Fibroblast of upper back skin (primary cell): ENCODE data around the gene ZNF512B.
"Not testable (repeated sequence)": the region's sequence is repeated elsewhere in the genome, so short reads cannot be mapped to it uniquely, and the experiment has no call there.

Experiments used
- DNase-seq: peaks from one replicate; pipeline ENCODE4 v3.0.0-alpha.2; 2013

ZNF512B gene, protein sequence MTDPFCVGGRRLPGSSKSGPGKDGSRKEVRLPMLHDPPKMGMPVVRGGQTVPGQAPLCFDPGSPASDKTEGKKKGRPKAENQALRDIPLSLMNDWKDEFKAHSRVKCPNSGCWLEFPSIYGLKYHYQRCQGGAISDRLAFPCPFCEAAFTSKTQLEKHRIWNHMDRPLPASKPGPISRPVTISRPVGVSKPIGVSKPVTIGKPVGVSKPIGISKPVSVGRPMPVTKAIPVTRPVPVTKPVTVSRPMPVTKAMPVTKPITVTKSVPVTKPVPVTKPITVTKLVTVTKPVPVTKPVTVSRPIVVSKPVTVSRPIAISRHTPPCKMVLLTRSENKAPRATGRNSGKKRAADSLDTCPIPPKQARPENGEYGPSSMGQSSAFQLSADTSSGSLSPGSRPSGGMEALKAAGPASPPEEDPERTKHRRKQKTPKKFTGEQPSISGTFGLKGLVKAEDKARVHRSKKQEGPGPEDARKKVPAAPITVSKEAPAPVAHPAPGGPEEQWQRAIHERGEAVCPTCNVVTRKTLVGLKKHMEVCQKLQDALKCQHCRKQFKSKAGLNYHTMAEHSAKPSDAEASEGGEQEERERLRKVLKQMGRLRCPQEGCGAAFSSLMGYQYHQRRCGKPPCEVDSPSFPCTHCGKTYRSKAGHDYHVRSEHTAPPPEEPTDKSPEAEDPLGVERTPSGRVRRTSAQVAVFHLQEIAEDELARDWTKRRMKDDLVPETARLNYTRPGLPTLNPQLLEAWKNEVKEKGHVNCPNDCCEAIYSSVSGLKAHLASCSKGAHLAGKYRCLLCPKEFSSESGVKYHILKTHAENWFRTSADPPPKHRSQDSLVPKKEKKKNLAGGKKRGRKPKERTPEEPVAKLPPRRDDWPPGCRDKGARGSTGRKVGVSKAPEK

DNA sequence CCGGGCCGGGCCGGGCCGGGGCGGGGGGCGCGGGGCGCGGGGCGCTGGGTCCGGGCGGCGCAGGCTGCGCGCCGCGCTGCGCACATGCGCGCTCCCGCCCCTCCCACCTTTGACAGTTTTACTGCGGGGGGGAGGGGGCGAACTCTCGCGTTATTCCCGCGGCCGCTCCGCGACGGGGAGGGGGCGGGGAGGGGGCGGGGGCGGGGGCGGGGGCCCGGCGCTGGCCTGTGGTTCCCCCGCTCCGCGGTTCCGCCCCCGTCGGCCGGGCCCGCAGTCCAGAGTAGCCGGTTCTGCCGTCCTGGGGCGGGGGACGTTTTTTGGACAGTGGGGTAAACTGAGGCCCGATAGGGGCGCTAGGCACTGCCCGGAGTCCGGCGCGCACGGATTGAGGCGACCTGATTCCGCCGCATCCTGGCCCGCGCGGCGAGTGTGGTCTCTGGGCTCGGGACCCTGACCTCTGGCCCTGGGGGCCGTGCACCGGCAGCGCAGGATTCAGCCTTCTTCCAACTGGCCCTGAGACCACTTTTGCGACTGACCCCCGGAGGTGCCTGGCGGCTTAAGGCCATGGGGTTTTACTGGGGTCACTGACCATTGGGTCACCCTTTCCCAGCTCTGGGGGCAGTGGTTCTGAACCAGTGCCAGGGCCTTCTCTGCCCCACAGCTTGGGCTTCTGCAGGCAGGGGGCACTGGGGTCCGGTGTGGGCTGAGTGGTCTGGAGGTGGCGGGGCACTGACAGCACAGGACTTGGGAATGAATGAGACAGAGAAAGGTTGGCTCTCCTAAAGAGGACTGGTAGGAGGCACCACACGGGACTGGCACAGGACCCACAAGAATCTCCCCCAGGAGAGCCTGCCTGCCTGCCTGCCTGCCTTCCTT lies at the start of gene ZNF512B:
ZNF512B (minus strand) TSS at position 93 of the 876 bp plus-strand sequence. CDS start 1,980 bp downstream, outside the sequence.
- peak; percentile 65 for DNase-seq

DNA sequence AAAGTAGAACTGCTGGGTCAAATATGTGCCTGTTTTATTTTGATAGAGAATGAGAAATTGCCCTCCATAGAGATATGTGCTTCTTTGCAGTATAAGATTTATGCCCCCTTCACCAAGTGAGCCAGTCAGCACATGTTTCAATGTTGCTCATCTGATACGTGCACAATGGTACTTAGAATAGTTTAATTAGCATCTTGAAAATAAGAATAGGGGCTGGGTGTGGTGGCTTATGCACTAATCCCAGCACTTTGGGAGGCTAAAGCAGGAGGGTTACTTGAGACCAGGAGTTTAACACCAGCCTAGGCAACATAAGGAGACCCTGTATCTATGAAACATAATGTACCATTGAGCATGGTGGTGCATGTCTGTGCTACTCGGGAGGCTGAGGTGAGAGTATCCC lies 45.9 kb upstream of the ZNF512B start:
- no peak for DNase-seq

DNA sequence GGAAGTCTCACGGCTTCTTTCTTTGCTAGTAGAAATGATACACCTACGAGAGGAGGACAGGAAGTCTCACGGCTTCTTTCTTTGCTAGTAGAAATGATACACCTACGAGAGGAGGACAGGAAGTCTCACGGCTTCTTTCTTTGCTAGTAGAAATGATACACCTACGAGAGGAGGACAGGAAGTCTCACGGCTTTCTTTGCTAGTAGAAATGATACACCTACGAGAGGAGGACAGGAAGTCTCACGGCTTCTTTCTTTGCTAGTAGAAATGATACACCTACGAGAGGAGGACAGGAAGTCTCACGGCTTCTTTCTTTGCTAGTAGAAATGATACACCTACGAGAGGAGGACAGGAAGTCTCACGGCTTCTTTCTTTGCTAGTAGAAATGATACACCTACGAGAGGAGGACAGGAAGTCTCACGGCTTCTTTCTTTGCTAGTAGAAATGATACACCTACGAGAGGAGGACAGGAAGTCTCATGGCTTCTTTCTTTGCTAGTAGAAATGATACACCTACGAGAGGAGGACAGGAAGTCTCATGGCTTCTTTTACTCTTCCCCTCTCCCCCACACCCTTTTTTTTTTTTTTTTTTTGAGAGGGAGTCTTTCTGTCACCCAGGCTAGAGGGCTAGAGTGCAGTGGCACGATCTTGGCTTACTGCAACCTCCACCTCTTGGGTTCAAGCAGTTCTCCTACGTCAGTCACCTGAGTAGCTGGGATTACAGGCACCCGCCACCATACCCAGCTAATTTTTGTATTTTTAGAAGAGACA lies 42.8 kb upstream of the ZNF512B start:
- DNase-seq: not testable (repeated sequence)

DNA sequence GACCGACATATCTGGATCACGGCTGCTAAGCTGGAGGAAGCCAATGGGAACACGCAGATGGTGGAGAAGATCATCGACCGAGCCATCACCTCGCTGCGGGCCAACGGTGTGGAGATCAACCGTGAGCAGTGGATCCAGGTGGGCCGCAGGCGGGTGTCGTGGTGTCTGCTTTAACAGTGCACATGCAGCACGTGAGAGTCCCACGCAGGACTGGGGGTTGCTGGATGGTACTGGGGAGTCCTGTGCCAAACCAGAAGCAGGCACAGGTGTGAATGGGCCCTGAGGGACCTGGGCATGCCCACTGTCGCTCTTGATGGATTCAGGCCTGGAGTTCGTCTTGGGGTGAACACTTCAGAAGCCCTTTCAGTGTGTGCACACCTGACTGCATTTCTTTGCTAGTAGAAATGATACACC lies 41.6 kb upstream of the ZNF512B start:
- DNase-seq: no peak

DNA sequence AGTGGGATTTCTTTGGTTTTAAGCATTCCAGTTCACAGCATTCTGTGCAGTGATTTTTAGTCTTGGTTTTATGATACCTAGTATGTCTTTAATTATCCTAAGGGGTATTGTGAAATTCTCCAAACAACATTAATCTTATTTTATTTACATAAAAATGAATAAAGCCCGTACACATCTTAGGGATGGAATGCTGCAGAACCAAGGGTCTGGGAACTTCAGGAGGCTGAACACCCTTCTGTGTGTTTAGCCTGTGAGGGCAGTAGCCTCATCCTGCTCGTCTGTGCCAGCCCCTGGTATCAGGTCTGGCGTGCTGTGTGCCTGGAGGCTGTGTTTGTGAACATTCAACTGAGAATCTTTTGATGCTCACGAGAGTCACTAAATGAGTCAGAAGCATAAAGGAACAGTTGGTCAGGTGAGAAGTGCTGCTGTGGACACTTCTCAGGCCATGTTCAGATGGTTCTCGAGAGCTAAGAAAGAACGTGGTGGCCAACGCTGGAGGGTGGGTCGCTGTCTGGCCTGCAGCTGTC lies 41.0 kb upstream of the ZNF512B start:
- no peak for DNase-seq

DNA sequence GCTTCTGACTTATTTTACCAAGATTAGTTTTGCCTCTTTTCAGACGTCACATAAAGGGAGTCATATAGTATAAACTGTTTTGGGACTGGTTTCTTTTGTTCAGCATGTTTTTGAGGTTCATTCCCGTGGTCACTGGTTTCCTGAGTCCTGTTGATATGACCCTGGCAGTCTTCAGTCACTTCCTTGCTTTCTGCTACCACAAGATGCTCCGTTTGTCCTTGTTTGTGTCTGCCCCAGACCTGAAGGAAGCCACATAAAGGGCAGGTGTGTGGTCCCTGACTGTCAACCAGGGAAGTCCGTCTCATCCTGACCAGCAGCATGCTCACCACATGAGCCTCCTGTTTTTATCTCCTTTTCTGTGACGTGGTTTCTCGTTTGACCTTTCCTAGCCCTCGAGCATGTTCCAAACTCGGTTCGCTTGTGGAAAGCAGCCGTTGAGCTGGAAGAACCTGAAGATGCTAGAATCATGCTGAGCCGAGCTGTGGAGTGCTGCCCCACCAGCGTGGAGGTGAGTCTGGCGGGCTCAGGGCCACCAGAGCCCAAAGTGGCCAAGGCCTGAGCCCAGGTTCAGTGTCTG lies 40.2 kb upstream of the ZNF512B start:
- DNase-seq: no peak

DNA sequence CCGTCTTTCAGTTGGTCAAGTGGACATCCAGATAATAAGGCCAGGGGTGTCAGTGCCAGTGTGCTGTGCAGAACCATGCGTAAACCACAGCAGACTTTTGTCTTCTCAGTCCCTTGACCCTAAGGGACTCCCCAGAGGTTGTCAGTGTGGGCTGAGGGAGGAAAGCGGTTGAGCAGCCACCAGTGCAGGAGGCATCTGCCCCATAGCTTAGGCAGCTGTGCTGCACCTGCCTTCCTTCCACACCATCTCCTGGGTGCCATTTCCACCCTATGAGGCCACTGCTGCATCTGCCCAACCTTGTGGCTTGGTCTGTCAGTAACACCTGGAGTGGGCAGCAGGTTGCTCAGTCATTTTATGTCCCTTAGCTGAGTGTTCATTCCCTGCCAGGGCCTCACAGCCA lies 37.2 kb upstream of the ZNF512B start:
- no peak for DNase-seq

DNA sequence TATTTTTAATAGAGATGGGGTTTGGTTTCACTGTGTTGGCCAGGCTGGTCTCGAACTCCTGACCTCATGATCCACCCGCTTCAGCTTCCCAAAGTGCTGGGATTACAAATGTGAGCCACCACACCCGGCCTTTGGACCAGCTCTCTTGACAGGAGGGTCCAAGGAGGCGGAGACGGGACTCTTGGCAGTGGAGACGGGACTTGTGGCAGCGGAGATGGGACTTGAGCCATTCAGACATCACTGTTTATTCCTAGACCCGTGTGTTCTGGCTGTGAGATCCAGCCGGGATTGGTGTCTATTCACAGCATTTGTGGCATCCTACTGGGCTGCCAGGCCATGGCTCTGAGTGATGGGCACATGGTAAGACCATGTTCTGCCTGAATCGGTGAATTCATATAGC lies 36.8 kb upstream of the ZNF512B start:
- no peak for DNase-seq

DNA sequence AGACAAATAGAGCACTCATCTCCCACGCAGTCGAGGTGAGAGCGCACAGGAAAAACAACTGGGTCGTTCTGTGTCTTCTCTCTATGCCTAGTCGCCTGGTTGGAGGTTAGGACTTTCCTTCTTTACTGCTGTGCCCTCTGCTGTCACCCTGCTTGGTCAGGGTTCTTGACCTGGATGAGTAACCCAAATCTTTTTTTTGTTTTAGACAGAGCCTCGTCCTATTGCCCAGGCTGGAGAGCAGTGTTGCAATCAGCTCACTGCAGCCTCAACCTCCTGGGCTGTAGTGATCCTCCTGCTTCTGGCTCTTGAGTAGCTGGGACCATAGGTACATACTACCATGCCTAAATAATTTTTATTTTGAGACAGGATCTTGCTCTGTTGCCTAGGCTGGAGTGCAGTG lies 35.7 kb upstream of the ZNF512B start:
- no peak for DNase-seq

DNA sequence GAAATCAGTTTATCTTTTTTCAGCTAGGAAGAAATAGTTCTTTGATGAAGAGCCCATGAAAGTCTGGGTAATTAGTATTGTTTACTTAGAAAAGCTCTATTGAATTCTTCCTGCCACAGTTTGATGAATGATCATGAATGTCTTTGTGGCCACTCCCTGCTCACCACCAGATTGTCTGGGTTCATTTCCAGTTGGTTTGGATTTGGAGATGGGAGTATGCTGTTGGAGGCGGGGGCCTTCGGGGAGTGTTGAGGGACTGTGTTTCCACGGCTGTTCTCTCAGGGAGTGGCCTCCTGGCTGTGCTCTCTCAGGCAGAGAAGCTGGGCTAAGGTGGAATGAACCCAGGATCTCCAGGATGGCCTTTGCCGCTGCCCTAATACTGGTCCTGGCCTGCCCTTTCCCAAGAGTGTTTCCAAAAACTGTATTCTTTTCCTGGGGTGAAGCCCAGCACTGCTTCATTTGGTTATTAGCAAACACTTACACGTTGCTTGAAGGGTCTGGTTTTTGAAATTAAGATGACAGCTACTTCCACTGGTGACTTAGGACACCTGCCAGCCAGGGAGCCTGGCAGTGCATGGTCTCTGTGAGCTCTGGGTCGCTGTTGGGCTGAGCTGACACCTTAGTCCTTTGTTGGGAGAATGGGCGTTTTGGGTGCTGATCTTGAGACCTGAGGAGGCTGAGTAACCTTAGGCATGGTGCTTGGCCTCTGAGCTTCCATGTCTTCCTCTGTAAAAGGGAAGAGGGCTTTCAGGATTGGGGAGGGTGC lies 34.4 kb upstream of the ZNF512B start:
- DNase-seq: no peak

DNA sequence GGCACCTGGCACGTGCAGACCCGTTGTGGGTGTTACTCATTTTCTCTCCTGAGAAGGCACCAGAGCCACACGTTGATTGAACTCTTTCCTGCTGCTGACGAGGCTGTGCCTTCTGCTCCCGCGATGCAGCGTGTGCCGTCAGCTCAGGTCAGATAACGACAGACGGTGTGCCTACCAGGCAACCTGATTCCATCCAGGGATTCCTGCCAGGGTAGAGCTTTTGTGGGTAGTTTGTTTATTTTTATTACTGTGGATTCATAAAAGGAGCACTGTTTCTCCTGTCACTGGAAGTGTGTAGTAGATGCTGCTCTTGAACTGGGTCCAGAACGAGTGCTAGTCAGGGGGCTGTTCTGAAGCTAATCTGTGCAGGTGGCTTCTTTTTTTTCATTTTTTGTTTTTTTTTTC lies 31.9 kb upstream of the ZNF512B start:
- DNase-seq: no peak

DNA sequence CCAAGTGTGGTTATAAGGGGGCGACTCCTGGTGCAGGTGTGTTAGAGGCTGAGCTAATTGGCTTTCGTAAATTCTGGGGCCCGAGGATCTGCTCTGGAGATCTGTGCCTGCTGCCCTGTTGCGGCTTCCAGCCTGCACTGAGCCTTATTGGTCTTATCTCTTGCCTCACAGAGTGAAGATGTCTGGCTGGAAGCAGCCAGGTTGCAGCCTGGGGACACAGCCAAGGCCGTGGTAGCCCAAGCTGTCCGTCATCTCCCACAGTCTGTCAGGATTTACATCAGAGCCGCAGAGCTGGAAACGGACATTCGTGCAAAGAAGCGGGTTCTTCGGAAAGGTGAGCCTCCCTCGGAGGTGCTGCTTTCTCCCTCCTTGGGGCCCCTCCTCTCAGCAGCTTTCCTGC lies 31.2 kb upstream of the ZNF512B start:
- DNase-seq: no peak

DNA sequence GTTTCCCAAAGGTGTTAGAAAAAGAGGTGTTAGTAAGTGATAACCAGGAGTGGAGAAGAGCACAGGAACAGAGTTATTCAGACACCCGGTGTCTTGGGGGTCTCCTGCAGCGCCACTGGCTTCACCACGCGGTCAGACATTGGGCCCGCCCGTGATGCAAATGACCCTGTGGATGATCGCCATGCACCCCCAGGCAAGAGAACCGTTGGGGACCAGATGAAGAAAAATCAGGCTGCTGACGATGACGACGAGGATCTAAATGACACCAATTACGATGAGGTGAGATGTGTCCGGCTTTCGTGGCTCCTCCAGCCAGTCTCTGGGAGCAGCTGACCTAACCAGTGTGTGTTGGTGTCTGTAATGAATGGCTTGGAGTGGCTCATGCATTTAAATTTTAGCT lies 13.2 kb upstream of the ZNF512B start:
- DNase-seq: no peak

DNA sequence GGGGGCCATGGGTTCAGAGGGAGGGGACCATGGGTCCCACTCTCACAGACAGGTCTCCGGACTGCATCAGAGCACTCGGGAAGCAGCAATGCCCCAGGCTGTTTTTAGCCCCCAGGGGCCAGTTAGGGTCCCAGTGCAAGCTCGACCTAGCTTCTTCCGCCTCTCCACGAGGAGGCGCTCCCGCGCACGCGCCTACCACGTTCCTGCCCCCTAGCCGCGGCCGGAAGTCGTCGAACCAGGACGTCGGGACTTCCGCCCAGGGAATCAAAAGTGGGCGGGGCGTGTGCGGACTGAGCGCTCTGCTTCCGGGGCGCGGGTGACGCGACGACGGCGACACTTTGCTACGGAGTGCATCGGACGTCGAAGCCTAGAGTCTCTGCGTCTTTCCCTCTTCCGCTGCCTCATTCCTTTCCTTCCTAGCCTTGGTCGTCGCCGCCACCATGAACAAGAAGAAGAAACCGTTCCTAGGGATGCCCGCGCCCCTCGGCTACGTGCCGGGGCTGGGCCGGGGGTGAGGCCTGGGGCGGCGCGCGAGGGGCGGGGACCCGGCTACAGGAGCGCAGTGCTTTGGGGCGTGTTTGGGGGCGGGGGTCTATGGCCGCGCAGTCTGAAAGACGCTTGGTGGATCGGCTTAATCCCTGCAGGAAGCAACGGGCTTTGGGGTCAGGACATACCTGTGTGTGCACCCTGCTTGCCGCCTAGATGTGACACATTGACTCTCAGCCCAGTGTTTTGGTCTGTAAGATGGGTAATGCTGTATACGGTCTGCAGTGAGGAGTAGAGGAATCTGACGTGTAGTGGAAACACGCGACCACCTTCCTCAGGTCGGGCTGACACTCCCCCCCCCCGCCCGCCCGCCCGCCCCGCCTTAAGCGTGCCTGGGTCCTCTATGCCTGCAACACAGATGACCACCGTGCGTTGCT lies 11.3 kb upstream of the ZNF512B start, which contains the start of gene PRPF6:
PRPF6 (plus strand) TSS at position 327 of the 923 bp plus-strand sequence; CDS start at position 441, 114 bp downstream.
- DNase-seq: peak; percentile 95

DNA sequence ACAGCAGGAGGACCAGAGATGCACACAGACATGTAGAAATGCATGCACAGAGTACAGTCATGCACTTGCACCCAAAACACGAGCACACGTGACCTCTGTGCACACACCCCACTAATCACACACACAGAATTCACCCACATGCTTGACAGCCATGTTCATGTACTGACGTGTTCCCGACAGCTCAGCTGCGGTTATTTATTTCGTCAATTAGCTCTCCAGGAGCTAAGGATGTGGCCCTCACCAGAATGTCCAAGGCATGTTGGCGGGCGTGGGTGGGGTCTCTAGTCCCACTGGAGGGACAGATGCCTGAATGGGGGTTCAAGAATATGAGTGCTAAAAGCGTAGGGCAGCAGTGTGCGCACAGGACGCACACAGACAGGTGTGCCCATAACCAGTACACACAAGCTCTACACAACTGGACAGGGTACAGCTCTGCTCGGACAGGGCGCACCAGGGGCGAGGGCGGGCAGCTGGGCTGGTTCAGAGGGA lies 10.6 kb upstream of the ZNF512B start:
- DNase-seq: peak; percentile 24

DNA sequence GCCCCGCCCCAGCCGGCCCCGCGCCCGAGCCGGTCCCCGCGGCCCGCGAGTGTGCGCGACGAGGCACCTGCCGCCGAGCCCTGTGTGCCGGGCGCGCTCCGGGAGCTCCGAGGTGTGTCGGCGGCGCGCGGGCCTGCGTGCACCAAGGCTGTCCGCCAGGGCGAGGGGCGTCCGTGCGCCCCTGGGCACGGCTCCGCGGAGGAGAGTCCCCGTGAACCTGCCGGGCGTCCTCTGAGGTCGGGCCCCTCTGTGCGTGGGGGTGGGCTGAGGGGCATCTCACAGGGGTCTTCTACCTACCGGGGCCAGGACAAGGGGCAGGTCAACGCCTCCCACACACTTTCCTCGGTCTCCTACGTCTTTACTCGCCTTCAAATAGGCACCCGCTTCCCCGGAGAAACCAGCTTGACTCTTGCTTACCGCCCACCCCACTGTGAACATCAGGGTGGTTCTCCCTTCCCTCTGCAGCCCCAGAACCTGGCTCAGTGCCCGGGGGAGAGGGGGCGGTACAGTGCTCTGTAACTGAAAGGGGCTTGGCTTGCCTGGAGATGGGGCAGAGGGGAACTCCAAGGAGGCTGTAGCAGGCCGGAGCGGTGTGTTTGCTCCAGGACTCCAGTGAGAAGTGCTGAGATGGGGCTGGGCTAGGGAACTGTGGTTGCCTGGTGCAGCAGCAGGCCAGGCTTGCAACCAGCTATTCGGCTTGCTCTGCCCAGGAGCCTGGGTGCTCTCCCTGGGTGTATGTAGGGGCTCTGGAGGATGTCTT lies 10.0 kb upstream of the ZNF512B start, which contains the start of gene SAMD10:
SAMD10 (minus strand) TSS at position 86 of the 760 bp plus-strand sequence. CDS start 175 bp downstream, outside the sequence.
- peak; percentile 40 for DNase-seq

DNA sequence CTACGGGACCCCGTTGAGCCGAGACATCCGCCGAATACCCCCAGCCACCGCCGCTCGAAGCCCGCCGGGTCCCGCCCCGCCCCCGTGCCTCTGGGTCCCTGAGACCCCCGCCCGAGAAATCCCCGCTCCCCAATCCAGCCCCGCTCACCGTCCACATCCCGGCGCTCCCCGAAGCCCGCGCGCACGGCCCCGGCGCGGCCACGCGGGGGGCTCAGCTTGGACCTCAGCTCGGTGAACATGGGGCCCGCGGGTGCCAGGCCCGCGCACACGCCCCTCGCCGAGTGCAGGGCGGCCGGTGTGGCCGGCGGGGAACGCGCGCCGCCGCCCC lies 9.5 kb upstream of the ZNF512B start:
- no peak for DNase-seq
